NB4 (cell line): ENCODE results near the gene OR5B12.

Source experiments
- MAX ChIP-seq: IDR thresholded peaks from 2 replicates; pipeline ENCODE4 v1.6.1; 2011; ENCODE audit warnings: low read depth, low read length
- MYC ChIP-seq: IDR thresholded peaks from 2 replicates; pipeline ENCODE4 v1.6.1; 2011; ENCODE audit warnings: low read depth, low read length
- POLR2A ChIP-seq: IDR thresholded peaks from 2 replicates; pipeline ENCODE4 v1.6.1; 2011; ENCODE audit warnings: mild to moderate bottlenecking; ENCODE audit not compliant: insufficient read length; ENCODE audit errors: extremely low read depth
- TF ChIP-seq, protein P1 (sequence below): IDR thresholded peaks from one replicate; pipeline ENCODE4 v1.5.1; 2012; ENCODE audit warnings: low read depth, low read length

DNA sequence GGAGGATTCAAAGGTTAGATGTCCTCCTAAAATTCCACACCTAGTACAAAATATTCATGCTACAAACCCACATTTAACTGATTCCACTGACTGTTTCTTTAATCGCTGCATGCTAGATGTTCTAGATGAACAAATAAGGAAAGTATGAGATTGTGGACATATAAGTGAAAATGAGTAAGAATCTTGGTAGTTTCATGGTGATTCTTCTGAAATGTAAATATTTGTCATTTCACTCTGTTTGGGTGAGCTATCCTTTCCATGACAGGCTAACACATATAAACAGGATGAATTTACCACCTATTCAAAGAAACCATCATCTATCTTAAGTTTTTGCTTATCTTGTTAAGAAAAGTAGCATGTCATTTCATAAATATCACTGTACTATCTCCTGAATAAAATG, 50.2 kb downstream of the OR5B12 start:
- TF ChIP-seq, protein P1, sequence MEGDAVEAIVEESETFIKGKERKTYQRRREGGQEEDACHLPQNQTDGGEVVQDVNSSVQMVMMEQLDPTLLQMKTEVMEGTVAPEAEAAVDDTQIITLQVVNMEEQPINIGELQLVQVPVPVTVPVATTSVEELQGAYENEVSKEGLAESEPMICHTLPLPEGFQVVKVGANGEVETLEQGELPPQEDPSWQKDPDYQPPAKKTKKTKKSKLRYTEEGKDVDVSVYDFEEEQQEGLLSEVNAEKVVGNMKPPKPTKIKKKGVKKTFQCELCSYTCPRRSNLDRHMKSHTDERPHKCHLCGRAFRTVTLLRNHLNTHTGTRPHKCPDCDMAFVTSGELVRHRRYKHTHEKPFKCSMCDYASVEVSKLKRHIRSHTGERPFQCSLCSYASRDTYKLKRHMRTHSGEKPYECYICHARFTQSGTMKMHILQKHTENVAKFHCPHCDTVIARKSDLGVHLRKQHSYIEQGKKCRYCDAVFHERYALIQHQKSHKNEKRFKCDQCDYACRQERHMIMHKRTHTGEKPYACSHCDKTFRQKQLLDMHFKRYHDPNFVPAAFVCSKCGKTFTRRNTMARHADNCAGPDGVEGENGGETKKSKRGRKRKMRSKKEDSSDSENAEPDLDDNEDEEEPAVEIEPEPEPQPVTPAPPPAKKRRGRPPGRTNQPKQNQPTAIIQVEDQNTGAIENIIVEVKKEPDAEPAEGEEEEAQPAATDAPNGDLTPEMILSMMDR = no peak
- no peak for TF ChIP-seq POLR2A
- no peak for TF ChIP-seq MAX
- no peak for TF ChIP-seq MYC
